H1 (cell line): ENCODE measurements around the gene LCE1D. TPM values are rescaled to one million over a fixed set of nuclear protein-coding genes. Genes with fewer than 3 reads are reported as not detected.

Experiments used
- BACH1 ChIP-seq: IDR thresholded peaks from 2 replicates; pipeline ENCODE4 v1.6.1; 2012; ENCODE audit warnings: low read length, improper control_type of control experiment
- CBX8 ChIP-seq: fragments of 300-800, 300-1000 bp; sonication (generic); IDR thresholded peaks from 2 replicates; pipeline ENCODE4 v1.7.1; 2016; ENCODE audit warnings: low read depth, low read length, borderline replicate concordance
- FOSL1 ChIP-seq: IDR thresholded peaks from 2 replicates; pipeline ENCODE4 v1.6.1; 2011; ENCODE audit warnings: mild to moderate bottlenecking, low read depth, low read length, moderate library complexity; ENCODE audit not compliant: insufficient read depth
- GTF2F1 ChIP-seq: IDR thresholded peaks from 2 replicates; pipeline ENCODE4 v1.6.1; 2012; ENCODE audit warnings: low read depth, low read length, improper control_type of control experiment, borderline replicate concordance
- RFX5 ChIP-seq: IDR thresholded peaks from 2 replicates; pipeline ENCODE4 v1.6.1; 2011; ENCODE audit warnings: low read depth, low read length, improper control_type of control experiment, borderline replicate concordance
- SUZ12 ChIP-seq: fragments of 200-600 bp; sonication (generic); IDR thresholded peaks from 2 replicates; pipeline ENCODE4 v1.6.1; 2012; ENCODE audit warnings: mild to moderate bottlenecking, inconsistent platforms, low read length, moderate library complexity, mixed read lengths
- ZNF274 ChIP-seq: IDR thresholded peaks from 2 replicates; pipeline ENCODE4 v1.7.0; 2012; ENCODE audit warnings: low read length, borderline replicate concordance; ENCODE audit errors: extremely low read depth
- polyA plus RNA-seq, 7 experiments: library from polyadenylated mRNA; depleted of rRNA in 3 of 7; stranded (reverse) in 5 of 7; unstranded in 2 of 7; fragments of >200 nt in 5 of 7; fragments of 200-250 nt in 2 of 7; gene quantifications; 1 replicate in 5 of 7; 2 replicates in 1 of 7; 4 replicates in 1 of 7; pipeline versions ENCODE4 v1.2.1 to v1.2.3, GENCODE V29; 2011 to 2013; ENCODE audit warnings: missing spikeins in 2 of 7, mixed read lengths in 2 of 7
- total RNA-seq: library from RNA; stranded (reverse); fragmentation: NEBNext Ultra II Directional; extraction: Animal tissue kit (Norgen Biotek cat#: 25700); gene quantifications from 2 replicates; pipeline ENCODE4 v1.2.1, GENCODE V29; 2021
- TF ChIP-seq, protein P1 (sequence below): fragments of 300-600 bp; sonication (generic); IDR thresholded peaks from 2 replicates; pipeline ENCODE4 v1.7.1; 2012; ENCODE audit warnings: low read length, moderate library complexity, mild to moderate bottlenecking, inconsistent platforms; ENCODE audit not compliant: insufficient replicate concordance
- TF ChIP-seq, protein P2 (sequence below): IDR thresholded peaks from 2 replicates; pipeline ENCODE4 v1.6.1; 2011; ENCODE audit warnings: low read length, improper control_type of control experiment

LCE1D gene
- total and polyA plus RNA-seq, 2 of the 8 experiments (the other 6 are each of a cell fraction or from before 2014, with no cell fraction given): not detected

DNA sequence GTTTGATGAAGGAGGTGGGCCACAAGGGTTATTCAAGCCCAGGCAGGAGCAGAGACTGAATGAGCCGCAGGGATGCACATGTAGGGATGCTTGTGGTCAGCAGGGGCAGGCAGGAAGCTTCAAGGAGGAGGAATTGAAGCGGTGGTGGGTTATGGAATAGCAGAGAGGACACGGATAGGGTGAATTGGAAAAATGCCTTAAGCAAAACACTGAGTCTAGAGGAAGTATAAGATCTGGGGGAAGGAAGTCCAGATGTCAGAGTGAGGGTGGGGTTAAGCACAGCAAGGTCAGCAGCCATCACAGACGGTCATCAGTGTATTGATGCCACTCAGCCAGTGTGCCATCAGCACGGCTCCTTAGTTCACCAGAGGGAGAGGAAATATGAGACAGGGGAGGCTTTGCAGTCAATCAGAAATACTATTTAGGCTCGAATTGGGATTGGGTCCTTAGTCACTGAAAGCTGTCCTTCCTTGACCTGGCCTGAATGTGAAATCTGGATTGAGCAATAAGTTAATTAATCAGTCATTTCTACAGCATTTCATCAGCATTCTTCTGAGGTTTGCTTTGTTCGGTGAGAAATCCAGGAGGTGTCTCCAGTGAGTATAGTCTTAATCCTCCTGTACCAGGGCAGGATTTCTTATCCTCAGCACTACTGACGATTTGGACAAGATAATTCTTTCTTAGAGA lies 27.5 kb upstream of the LCE1D start (continued):
- TF ChIP-seq, protein P1, sequence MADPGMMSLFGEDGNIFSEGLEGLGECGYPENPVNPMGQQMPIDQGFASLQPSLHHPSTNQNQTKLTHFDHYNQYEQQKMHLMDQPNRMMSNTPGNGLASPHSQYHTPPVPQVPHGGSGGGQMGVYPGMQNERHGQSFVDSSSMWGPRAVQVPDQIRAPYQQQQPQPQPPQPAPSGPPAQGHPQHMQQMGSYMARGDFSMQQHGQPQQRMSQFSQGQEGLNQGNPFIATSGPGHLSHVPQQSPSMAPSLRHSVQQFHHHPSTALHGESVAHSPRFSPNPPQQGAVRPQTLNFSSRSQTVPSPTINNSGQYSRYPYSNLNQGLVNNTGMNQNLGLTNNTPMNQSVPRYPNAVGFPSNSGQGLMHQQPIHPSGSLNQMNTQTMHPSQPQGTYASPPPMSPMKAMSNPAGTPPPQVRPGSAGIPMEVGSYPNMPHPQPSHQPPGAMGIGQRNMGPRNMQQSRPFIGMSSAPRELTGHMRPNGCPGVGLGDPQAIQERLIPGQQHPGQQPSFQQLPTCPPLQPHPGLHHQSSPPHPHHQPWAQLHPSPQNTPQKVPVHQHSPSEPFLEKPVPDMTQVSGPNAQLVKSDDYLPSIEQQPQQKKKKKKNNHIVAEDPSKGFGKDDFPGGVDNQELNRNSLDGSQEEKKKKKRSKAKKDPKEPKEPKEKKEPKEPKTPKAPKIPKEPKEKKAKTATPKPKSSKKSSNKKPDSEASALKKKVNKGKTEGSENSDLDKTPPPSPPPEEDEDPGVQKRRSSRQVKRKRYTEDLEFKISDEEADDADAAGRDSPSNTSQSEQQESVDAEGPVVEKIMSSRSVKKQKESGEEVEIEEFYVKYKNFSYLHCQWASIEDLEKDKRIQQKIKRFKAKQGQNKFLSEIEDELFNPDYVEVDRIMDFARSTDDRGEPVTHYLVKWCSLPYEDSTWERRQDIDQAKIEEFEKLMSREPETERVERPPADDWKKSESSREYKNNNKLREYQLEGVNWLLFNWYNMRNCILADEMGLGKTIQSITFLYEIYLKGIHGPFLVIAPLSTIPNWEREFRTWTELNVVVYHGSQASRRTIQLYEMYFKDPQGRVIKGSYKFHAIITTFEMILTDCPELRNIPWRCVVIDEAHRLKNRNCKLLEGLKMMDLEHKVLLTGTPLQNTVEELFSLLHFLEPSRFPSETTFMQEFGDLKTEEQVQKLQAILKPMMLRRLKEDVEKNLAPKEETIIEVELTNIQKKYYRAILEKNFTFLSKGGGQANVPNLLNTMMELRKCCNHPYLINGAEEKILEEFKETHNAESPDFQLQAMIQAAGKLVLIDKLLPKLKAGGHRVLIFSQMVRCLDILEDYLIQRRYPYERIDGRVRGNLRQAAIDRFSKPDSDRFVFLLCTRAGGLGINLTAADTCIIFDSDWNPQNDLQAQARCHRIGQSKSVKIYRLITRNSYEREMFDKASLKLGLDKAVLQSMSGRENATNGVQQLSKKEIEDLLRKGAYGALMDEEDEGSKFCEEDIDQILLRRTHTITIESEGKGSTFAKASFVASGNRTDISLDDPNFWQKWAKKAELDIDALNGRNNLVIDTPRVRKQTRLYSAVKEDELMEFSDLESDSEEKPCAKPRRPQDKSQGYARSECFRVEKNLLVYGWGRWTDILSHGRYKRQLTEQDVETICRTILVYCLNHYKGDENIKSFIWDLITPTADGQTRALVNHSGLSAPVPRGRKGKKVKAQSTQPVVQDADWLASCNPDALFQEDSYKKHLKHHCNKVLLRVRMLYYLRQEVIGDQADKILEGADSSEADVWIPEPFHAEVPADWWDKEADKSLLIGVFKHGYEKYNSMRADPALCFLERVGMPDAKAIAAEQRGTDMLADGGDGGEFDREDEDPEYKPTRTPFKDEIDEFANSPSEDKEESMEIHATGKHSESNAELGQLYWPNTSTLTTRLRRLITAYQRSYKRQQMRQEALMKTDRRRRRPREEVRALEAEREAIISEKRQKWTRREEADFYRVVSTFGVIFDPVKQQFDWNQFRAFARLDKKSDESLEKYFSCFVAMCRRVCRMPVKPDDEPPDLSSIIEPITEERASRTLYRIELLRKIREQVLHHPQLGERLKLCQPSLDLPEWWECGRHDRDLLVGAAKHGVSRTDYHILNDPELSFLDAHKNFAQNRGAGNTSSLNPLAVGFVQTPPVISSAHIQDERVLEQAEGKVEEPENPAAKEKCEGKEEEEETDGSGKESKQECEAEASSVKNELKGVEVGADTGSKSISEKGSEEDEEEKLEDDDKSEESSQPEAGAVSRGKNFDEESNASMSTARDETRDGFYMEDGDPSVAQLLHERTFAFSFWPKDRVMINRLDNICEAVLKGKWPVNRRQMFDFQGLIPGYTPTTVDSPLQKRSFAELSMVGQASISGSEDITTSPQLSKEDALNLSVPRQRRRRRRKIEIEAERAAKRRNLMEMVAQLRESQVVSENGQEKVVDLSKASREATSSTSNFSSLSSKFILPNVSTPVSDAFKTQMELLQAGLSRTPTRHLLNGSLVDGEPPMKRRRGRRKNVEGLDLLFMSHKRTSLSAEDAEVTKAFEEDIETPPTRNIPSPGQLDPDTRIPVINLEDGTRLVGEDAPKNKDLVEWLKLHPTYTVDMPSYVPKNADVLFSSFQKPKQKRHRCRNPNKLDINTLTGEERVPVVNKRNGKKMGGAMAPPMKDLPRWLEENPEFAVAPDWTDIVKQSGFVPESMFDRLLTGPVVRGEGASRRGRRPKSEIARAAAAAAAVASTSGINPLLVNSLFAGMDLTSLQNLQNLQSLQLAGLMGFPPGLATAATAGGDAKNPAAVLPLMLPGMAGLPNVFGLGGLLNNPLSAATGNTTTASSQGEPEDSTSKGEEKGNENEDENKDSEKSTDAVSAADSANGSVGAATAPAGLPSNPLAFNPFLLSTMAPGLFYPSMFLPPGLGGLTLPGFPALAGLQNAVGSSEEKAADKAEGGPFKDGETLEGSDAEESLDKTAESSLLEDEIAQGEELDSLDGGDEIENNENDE: no peak
- TF ChIP-seq, protein P2, sequence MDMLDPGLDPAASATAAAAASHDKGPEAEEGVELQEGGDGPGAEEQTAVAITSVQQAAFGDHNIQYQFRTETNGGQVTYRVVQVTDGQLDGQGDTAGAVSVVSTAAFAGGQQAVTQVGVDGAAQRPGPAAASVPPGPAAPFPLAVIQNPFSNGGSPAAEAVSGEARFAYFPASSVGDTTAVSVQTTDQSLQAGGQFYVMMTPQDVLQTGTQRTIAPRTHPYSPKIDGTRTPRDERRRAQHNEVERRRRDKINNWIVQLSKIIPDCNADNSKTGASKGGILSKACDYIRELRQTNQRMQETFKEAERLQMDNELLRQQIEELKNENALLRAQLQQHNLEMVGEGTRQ: no peak
- TF ChIP-seq SUZ12 (no peak), GTF2F1 (no peak), BACH1 (no peak), ZNF274 (no peak), FOSL1 (no peak), RFX5 (no peak), CBX8 (no peak)
